Left forelimb (tissue), 1 donor: ENCODE measurements around the gene TMEM245.
"Not testable (repeated sequence)": the region's sequence is repeated elsewhere in the genome, so short reads cannot be mapped to it uniquely, and the experiment has no call there.

Source experiments
- DNase-seq: peaks from one replicate; pipeline ENCODE4 v3.0.0-alpha.2; 2018; ENCODE audit warnings: low spot score

Gene TMEM245

GRCh38 chr9:109132567-109133021, 12.8 kb upstream of the TMEM245 start:
- DNase-seq: no peak

- no peak for DNase-seq
Observed at GRCh38 chr9:109129470-109130197, 9.9 kb upstream of the TMEM245 start.

GRCh38 chr9:109126671-109127070, 6.9 kb upstream of the TMEM245 start:
- DNase-seq: not testable (repeated sequence)

GRCh38 chr9:109124121-109124520, 4.4 kb upstream of the TMEM245 start:
- no peak for DNase-seq

GRCh38 chr9:109122726-109123621, 3.2 kb upstream of the TMEM245 start:
- no peak for DNase-seq

GRCh38 chr9:109121232-109121796, 1.6 kb upstream of the TMEM245 start:
- no peak for DNase-seq

GRCh38 chr9:109120204-109120789, 550 bp upstream of the TMEM245 start:
- no peak for DNase-seq

- DNase-seq: no peak
Observed at GRCh38 chr9:109118808-109119438, 824 bp downstream of the TMEM245 start.

GRCh38 chr9:109117856-109118807, 1.6 kb downstream of the TMEM245 start:
- DNase-seq: no peak

- DNase-seq: no peak
Observed at GRCh38 chr9:109115931-109116526, 3.7 kb downstream of the TMEM245 start.

- no peak for DNase-seq
Observed at GRCh38 chr9:109114670-109115069, 5.1 kb downstream of the TMEM245 start.

GRCh38 chr9:109113892-109114609, 5.7 kb downstream of the TMEM245 start:
- DNase-seq: no peak

- no peak for DNase-seq
Observed at GRCh38 chr9:109113254-109113653, 6.5 kb downstream of the TMEM245 start.

- DNase-seq: no peak
Observed at GRCh38 chr9:109110329-109111021, 9.3 kb downstream of the TMEM245 start.

GRCh38 chr9:109109967-109110328, 9.8 kb downstream of the TMEM245 start:
- no peak for DNase-seq

GRCh38 chr9:109108318-109108717, 11.4 kb downstream of the TMEM245 start:
- DNase-seq: no peak

- no peak for DNase-seq
Observed at GRCh38 chr9:109107402-109108240, 12.1 kb downstream of the TMEM245 start.

- no peak for DNase-seq
Observed at GRCh38 chr9:109101810-109102209, 17.9 kb downstream of the TMEM245 start.
